Calu3 (cell line): ENCODE measurements around the gene PLEKHG2. TPM values are rescaled to one million over a fixed set of nuclear protein-coding genes. Genes with fewer than 3 reads are reported as not detected.

ENCODE experiments used
- Bru-seq: library from RNA; stranded (reverse); fragments of 400-500 nt; gene quantifications from one replicate; lab custom pipeline; 2021; lab: Mats Ljungman, UMichigan
- BruChase-seq, 2 experiments: library from RNA; stranded (reverse); fragments of 400-500 nt; gene quantifications; one replicate each; lab custom pipeline; 2021; lab: Mats Ljungman, UMichigan
- BruUV-seq: library from RNA; stranded (reverse); fragments of 400-500 nt; replicated peaks from 2 replicates; lab custom pipeline; 2021; lab: Mats Ljungman, UMichigan
- CTCF ChIA-PET: fragments of 300-600 bp; sonication (Branson Sonifier 250); formaldehyde crosslinking; loops from one replicate; lab custom pipeline; 2022; ENCODE audit warnings: antibody characterized with exemption; lab: Charles Lee
- DNase-seq: peaks from one replicate; pipeline ENCODE4 v3.0.0; 2022
- H3K27ac Mint-ChIP-seq: one replicate; pipeline ENCODE4 v1.8.0; 2022; ENCODE audit warnings: mixed read lengths; ENCODE audit not compliant: unreplicated experiment
- H3K27me3 Mint-ChIP-seq: one replicate; pipeline ENCODE4 v1.8.0; 2022; ENCODE audit warnings: mixed read lengths; ENCODE audit not compliant: unreplicated experiment
- H3K36me3 Mint-ChIP-seq: one replicate; pipeline ENCODE4 v1.8.0; 2022; ENCODE audit warnings: mild to moderate bottlenecking, moderate library complexity, mixed read lengths; ENCODE audit not compliant: insufficient read depth, unreplicated experiment
- H3K4me1 Mint-ChIP-seq: one replicate; pipeline ENCODE4 v1.8.0; 2022; ENCODE audit warnings: mild to moderate bottlenecking, low read depth, mixed read lengths; ENCODE audit not compliant: unreplicated experiment
- H3K4me3 Mint-ChIP-seq: one replicate; pipeline ENCODE4 v1.8.0; 2022; ENCODE audit warnings: mild to moderate bottlenecking, low read depth, moderate library complexity, mixed read lengths; ENCODE audit not compliant: unreplicated experiment
- H3K9me3 Mint-ChIP-seq: one replicate; pipeline ENCODE4 v1.8.0; 2022; ENCODE audit warnings: low read depth, mixed read lengths; ENCODE audit not compliant: unreplicated experiment
- intact Hi-C: fragments of 100-400 bp; cut with micrococcal nuclease; formaldehyde crosslinking; loops from one replicate; pipeline ENCODE4 v1.10.0; 2022; ENCODE audit not compliant: unreplicated experiment
- long read RNA-seq: library from polyadenylated mRNA; stranded (forward); transcript quantifications from one replicate; pipeline ENCODE4 v2.0.0, GENCODE V29; 2022
- total RNA-seq: library from RNA; stranded (reverse); gene quantifications from 2 replicates; pipeline ENCODE4 v1.2.3, GENCODE V29; 2022
- TF ChIP-seq, protein P1 (sequence below): fragments of 200-600 bp; IDR thresholded peaks from one replicate; pipeline ENCODE4 v1.8.0; 2022; ENCODE audit warnings: antibody characterized with exemption; ENCODE audit not compliant: unreplicated experiment

PLEKHG2 gene, protein sequence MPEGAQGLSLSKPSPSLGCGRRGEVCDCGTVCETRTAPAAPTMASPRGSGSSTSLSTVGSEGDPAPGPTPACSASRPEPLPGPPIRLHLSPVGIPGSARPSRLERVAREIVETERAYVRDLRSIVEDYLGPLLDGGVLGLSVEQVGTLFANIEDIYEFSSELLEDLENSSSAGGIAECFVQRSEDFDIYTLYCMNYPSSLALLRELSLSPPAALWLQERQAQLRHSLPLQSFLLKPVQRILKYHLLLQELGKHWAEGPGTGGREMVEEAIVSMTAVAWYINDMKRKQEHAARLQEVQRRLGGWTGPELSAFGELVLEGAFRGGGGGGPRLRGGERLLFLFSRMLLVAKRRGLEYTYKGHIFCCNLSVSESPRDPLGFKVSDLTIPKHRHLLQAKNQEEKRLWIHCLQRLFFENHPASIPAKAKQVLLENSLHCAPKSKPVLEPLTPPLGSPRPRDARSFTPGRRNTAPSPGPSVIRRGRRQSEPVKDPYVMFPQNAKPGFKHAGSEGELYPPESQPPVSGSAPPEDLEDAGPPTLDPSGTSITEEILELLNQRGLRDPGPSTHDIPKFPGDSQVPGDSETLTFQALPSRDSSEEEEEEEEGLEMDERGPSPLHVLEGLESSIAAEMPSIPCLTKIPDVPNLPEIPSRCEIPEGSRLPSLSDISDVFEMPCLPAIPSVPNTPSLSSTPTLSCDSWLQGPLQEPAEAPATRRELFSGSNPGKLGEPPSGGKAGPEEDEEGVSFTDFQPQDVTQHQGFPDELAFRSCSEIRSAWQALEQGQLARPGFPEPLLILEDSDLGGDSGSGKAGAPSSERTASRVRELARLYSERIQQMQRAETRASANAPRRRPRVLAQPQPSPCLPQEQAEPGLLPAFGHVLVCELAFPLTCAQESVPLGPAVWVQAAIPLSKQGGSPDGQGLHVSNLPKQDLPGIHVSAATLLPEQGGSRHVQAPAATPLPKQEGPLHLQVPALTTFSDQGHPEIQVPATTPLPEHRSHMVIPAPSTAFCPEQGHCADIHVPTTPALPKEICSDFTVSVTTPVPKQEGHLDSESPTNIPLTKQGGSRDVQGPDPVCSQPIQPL (N-terminal part only)
- total RNA-seq, result 64.1 and 65.3 TPM in 2 replicates
- Bru-seq, nascent RNA, result percentile 61 among the genes with signal in this experiment
- percentile 86 among the genes with signal in this experiment for BruChase-seq, experiment 1, labeled RNA remaining after a 6-hour chase
- BruChase-seq, experiment 2, labeled RNA remaining after a 2-hour chase, result percentile 83 among the genes with signal in this experiment
- long read RNA-seq, partial matches to known transcripts, result 2 of 8 reads
- long read RNA-seq, other reads (novel, unspliced or antisense), result 5 of 8 reads

GRCh38 chr19:39412100-39412866 is at the start of gene PLEKHG2:
PLEKHG2 (plus strand) TSS chr19:39412669; CDS start chr19:39414087, 1,418 bp downstream.
- Mint-ChIP-seq H3K9me3 (no peaks in the 10 kb centered on the region), H3K27me3 (no peaks in the 10 kb centered on the region), H3K4me1 (peaks cover 45% of the 10 kb centered on the region), H3K27ac (peak within 1 kb of the TSS; percentile 94), H3K36me3 (peaks cover 71% of the 10 kb centered on the region), H3K4me3 (peak within 1 kb of the TSS; percentile 77)
- BruUV-seq, result no TSS peak
- TF ChIP-seq, protein P1, sequence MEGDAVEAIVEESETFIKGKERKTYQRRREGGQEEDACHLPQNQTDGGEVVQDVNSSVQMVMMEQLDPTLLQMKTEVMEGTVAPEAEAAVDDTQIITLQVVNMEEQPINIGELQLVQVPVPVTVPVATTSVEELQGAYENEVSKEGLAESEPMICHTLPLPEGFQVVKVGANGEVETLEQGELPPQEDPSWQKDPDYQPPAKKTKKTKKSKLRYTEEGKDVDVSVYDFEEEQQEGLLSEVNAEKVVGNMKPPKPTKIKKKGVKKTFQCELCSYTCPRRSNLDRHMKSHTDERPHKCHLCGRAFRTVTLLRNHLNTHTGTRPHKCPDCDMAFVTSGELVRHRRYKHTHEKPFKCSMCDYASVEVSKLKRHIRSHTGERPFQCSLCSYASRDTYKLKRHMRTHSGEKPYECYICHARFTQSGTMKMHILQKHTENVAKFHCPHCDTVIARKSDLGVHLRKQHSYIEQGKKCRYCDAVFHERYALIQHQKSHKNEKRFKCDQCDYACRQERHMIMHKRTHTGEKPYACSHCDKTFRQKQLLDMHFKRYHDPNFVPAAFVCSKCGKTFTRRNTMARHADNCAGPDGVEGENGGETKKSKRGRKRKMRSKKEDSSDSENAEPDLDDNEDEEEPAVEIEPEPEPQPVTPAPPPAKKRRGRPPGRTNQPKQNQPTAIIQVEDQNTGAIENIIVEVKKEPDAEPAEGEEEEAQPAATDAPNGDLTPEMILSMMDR, result peak; percentile 93
- intact Hi-C loops, result loop anchor here (2.0 to 5.0 kb wide), 2 partner anchors 19 to 290 kb away; no protein-coding TSS in a partner anchor
- CTCF ChIA-PET, result interaction anchor here (0.7 to 2.3 kb wide), 3 partner anchors 9 to 15 kb away, joined by 3 to 52 read pairs (median 10); no protein-coding TSS in a partner anchor
- peak; percentile 99 for DNase-seq

DNA sequence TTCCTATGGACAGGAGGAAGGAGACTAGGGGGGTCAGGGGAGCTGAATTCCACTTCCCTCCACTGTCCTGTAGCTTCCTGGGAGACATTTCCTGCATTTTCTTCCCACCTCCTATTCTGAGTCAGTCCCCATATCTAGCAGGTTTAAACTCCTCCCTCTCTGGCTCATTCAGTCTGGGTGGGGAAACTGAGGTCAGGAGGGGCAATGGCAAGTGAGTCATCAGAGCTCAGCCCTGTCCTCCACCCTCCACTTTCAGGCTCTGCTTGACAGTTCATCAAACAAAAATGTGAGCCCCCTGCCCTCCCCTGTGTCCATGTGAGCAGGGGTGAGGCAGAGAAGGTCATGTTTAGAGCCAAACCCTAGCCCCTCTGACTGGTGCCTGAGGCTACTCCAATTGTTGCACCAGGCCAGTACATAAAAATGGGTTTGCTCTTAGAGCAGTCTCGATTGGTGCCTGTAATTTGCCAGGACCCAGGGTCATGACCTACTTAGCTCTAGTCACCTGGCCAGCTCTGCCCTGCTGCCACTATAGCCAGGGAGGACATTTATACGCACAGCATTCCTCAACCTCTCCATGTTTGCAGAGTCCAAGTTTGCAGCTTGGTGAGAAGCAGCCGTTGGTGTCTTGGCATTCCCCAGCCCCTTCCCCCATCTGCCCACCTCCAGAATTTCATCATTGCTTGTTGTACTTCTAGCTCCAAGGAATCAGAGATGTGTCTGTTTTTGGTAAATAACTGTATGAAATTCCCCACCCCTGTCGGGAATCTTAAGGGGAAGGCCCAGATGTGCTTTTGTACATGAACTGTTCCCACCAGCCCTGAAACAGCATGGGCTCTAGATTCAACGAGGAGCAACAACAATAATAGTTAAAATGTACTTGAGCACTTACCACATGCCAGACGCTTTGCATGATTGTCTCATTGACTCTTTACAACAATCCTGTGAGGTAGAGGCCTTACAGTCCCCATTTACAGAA is 49.5 kb upstream of the PLEKHG2 start:
- H3K36me3 Mint-ChIP-seq, result peaks cover 63% of the 10 kb centered on the region
- intact Hi-C loops, result no loop called here
- H3K27me3 Mint-ChIP-seq, result no peaks in the 10 kb centered on the region
- CTCF ChIA-PET, result interaction anchor here (0.6 to 1.4 kb wide), 4 partner anchors 13 to 35 kb away, joined by 3 read pairs; no protein-coding TSS in a partner anchor
- peaks cover 13% of the 10 kb centered on the region for H3K4me1 Mint-ChIP-seq
- no peak overlapping the region for H3K27ac Mint-ChIP-seq
- no peaks in the 10 kb centered on the region for H3K9me3 Mint-ChIP-seq
- no peak overlapping the region for H3K4me3 Mint-ChIP-seq
- TF ChIP-seq, protein P1, result no peak
- no TSS peak for BruUV-seq
- no peak for DNase-seq

DNA sequence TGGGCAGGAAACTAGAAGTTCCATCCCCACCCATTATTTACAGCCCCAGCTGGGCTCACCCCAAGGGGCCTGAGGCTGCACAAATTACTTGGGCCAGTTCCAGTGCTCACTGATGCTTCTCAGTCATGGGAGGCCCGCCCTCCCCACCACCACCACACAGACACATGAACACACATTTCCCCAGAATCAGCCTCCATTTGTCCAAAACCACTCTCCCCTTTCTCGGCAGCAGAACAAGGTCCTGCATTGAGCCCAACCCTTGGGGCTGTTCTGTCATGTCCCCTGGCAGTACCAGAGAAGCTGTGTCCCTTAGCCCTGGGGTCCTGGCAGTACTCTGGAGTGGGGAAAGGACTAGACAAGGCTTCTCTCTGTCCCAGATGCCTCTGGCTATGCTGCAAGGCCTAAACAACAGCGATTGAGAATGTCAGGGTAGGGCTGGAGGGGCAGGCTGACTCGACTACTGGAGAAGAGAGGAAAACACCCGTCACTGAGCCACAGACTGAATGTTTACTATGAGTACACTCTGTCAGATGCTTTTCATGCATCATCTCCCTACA is 48.5 kb upstream of the PLEKHG2 start:
- CTCF ChIA-PET, result no interaction called here
- intact Hi-C loops, result no loop called here
- Mint-ChIP-seq H3K27me3 (no peaks in the 10 kb centered on the region), H3K4me3 (no peak overlapping the region), H3K36me3 (peaks cover 55% of the 10 kb centered on the region), H3K4me1 (peaks cover 13% of the 10 kb centered on the region), H3K27ac (no peak overlapping the region), H3K9me3 (no peaks in the 10 kb centered on the region)
- no TSS peak for BruUV-seq
- TF ChIP-seq, protein P1, result no peak
- no peak for DNase-seq
